BJ (cell line): ENCODE measurements around the gene RCOR3. TPM values are rescaled to one million over a fixed set of nuclear protein-coding genes. Genes with fewer than 3 reads are reported as not detected.

ENCODE experiments used
- CTCF ChIA-PET: fragments of 350-600 bp; formaldehyde crosslinking; extraction: SDS; loops from one replicate; lab custom pipeline; 2021; ENCODE audit warnings: antibody characterized with exemption, inconsistent platforms; lab: Yijun Ruan, JAX
- POLR2A ChIA-PET: fragments of 300-600 bp; sonication (Branson Sonifier 250); formaldehyde crosslinking; extraction: SDS; loops from one replicate; lab custom pipeline; 2021; ENCODE audit warnings: antibody characterized with exemption; lab: Charles Lee
- DNase-seq: peaks from one replicate; pipeline ENCODE4 v3.0.0-alpha.2; 2011; ENCODE audit warnings: low read depth
- H3K27me3 ChIP-seq: 2 replicates; pipeline ENCODE4 v1.6.0; 2011; ENCODE audit warnings: low read length; ENCODE audit not compliant: control insufficient read depth, insufficient read depth
- H3K36me3 ChIP-seq: 2 replicates; pipeline ENCODE4 v1.5.1; 2011; ENCODE audit warnings: low read length; ENCODE audit not compliant: control insufficient read depth, insufficient read depth
- H3K4me3 ChIP-seq: 2 replicates; pipeline ENCODE4 v1.5.1; 2011; ENCODE audit warnings: low read depth, mild to moderate bottlenecking, control low read depth, low read length
- polyA plus RNA-seq: library from polyadenylated mRNA; depleted of rRNA; stranded (reverse); fragments of >200 nt; gene quantifications from 2 replicates; pipeline ENCODE4 v1.2.3, GENCODE V29; 2011
- TF ChIP-seq, protein P1 (sequence below): IDR thresholded peaks from 2 replicates; pipeline ENCODE4 v1.5.1; 2011; ENCODE audit warnings: low read depth, mild to moderate bottlenecking, control low read depth, inconsistent platforms, low read length, moderate library complexity; ENCODE audit not compliant: insufficient read depth

The RCOR3 gene
- polyA plus RNA-seq, 1 experiment = 27.7 TPM

DNA sequence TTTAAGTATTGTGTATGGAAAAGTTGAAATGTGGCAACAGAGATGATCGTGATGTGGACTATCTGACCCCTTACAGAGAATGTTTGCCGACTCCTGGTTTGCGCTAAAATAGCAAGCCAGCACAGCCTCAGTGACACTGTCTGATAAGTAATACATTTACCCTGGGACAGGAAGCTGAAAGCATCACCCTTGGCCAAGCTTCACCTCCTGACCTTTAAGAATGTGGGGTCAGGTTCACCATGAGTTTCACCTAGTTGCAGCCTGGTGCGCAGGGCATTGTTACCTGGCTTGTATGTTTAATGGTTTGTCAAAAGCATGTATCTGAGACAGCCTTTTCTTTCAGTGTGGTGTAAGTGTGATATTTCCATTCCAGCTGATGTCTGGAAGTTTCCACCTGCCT lies 96.7 kb downstream of the RCOR3 start:
- ChIA-PET POLR2A (no interaction called here), CTCF (interaction anchor here (1.4 to 2.9 kb wide), 2 partner anchors 33 to 121 kb away, joined by 4 to 10 read pairs; no protein-coding TSS in a partner anchor)
- H3K36me3 ChIP-seq = peaks cover 8% of the 10 kb centered on the region; the same call in 1 of the 2 replicates

DNA sequence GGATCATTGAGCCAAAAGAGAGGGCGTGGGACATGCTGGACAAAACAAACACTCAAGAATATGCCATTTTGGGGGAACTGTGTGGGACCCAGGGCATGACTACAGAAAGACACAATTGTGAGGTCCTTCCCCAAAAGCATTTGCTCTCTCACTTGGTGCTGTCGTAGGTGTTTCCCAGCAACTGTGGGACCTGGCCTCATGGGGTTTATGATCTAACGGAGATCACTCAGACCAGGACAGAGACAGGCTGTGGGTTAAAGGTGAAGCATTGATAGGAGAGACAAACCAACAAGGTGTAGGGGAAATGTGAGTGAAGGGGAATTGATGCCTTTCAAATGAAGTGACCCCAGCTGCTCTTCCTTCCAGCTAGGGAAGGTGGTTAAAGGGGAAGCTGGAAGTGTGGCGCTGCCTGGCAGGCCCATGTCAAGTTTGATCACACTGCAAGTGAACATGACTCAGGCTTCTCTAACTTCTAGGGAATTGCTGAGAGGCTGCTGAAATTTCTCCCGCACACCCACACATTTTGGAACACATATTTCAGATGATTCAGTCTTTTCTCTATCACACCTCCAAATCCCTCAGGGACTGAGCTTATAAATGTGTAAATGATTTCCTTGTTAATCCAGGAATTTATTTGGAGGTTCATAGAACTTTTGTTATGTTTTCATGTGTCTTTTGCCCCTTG lies 97.7 kb downstream of the RCOR3 start:
- Histone ChIP-seq H3K4me3 (no peak overlapping the region), H3K36me3 (peaks cover 8% of the 10 kb centered on the region; the same call in 1 of the 2 replicates), H3K27me3 (no peaks in the 10 kb centered on the region)
- DNase-seq = no peak
- TF ChIP-seq, protein P1, sequence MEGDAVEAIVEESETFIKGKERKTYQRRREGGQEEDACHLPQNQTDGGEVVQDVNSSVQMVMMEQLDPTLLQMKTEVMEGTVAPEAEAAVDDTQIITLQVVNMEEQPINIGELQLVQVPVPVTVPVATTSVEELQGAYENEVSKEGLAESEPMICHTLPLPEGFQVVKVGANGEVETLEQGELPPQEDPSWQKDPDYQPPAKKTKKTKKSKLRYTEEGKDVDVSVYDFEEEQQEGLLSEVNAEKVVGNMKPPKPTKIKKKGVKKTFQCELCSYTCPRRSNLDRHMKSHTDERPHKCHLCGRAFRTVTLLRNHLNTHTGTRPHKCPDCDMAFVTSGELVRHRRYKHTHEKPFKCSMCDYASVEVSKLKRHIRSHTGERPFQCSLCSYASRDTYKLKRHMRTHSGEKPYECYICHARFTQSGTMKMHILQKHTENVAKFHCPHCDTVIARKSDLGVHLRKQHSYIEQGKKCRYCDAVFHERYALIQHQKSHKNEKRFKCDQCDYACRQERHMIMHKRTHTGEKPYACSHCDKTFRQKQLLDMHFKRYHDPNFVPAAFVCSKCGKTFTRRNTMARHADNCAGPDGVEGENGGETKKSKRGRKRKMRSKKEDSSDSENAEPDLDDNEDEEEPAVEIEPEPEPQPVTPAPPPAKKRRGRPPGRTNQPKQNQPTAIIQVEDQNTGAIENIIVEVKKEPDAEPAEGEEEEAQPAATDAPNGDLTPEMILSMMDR = no peak
- ChIA-PET CTCF (interaction anchor here (1.0 to 2.9 kb wide), 5 partner anchors 9 to 120 kb away, joined by 3 to 10 read pairs (median 3); no protein-coding TSS in a partner anchor), POLR2A (interaction anchor here (0.6 kb wide), 1 partner anchor 10 kb away, joined by 3 read pairs; no protein-coding TSS in a partner anchor)

More for the DNA sequence above, 96.7 kb downstream of the RCOR3 start:
- DNase-seq = no peak
- Histone ChIP-seq H3K27me3 (no peaks in the 10 kb centered on the region), H3K4me3 (no peak overlapping the region)
- TF ChIP-seq, protein P1 = no peak

DNA sequence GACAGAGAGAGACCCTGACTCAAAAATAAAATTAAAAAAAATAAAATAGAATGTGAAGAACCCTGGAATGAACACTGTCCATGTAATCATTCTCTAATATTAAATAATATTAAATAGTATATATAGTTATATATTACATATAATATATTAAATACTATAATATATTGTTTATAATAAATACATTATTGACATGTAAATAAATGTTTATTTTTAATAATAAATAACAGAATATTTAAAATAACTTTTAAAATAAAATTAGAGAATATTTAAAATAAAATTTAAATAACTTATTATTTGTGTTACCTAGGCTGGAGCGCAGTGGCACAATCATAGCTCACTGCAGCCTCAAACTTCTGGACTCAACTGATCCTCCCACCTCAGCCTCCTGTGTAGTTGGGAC lies 99.5 kb downstream of the RCOR3 start:
- TF ChIP-seq, protein P1 = no peak
- CTCF ChIA-PET = no interaction called here

DNA sequence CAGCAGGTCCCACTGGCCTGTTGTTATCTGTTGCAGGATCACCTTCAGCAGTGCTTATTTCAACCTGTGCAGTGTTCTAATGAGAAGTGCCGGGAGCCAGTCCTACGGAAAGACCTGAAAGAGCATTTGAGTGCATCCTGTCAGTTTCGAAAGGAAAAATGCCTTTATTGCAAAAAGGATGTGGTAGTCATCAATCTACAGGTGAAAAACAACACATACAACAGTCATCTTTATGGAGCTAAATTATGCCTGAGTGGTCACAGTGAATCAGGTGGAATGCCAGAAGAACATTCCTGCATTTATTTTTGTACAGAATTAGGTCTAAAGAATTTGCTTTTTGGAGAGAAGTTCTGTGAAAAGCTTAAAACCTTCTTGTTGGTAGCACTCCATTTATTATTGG lies 100.7 kb downstream of the RCOR3 start:
- H3K27me3 ChIP-seq = no peaks in the 10 kb centered on the region
- DNase-seq = no peak
- POLR2A ChIA-PET = no interaction called here
- peaks cover 3% of the 10 kb centered on the region; the same call in 1 of the 2 replicates for H3K36me3 ChIP-seq
- CTCF ChIA-PET = no interaction called here
- TF ChIP-seq, protein P1 = no peak
- H3K4me3 ChIP-seq = no peak overlapping the region

More for the DNA sequence above, 99.5 kb downstream of the RCOR3 start:
- DNase-seq = no peak
- peaks cover 4% of the 10 kb centered on the region; the same call in 1 of the 2 replicates for H3K36me3 ChIP-seq
- H3K4me3 ChIP-seq = no peak overlapping the region
- POLR2A ChIA-PET = no interaction called here
- no peaks in the 10 kb centered on the region for H3K27me3 ChIP-seq

DNA sequence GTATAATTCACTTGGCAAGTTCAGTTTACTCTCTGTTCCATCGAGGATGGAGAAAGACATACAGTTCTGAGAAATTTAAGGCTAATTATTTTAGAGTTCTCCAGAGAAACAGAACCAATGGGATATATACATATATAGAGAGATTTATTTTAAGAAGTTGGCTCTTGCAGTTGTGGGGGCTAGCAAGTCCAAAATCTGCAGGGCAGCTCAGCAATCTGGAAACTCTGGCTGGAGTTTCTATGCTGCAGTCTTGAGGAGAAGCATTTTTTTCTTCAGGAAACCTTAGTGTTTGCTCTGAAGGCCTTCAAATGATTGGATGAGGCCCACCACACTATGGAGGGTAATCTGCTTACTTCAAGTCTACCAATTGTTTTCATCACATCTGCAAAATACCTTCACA lies 102.0 kb downstream of the RCOR3 start:
- no peak overlapping the region for H3K4me3 ChIP-seq
- 0 out of 2 replicates have a peak, but pooled peaks cover 1% of the 10 kb centered on the region for H3K36me3 ChIP-seq
- DNase-seq = no peak
- ChIA-PET CTCF (no interaction called here), POLR2A (no interaction called here)
- TF ChIP-seq, protein P1 = no peak
- H3K27me3 ChIP-seq = no peaks in the 10 kb centered on the region
